DMS79 treated with DMSO at 0.1 percent for 48 hours (cell line): ENCODE data around the gene STK24.
A peak's percentile ranks its signal among the peaks of the same experiment; 100 is the strongest.

Experiments used
- DNase-seq: peaks from one replicate; lab custom pipeline; 2025; lab: John Stamatoyannopoulos, UW

Gene STK24

DNA sequence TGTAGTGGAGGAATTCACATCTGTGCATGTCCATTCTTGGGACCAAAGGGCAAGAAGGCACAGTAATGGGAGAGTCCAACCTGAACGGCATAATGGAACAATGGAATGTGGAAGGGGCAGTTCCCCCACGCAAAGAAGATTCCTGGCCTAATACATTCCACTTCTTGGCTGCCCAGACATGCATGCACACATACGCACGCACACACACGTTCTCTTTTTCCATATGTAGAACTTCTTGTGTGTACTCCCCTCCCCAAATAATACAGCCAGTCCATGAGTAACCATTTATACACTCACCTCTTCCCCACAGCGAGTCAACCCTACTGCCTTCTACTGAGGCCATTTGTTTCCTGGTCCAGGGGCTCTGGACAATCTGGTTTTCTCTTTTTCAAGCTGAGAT, 6.0 kb upstream of the STK24 start:
- no peak for DNase-seq

DNA sequence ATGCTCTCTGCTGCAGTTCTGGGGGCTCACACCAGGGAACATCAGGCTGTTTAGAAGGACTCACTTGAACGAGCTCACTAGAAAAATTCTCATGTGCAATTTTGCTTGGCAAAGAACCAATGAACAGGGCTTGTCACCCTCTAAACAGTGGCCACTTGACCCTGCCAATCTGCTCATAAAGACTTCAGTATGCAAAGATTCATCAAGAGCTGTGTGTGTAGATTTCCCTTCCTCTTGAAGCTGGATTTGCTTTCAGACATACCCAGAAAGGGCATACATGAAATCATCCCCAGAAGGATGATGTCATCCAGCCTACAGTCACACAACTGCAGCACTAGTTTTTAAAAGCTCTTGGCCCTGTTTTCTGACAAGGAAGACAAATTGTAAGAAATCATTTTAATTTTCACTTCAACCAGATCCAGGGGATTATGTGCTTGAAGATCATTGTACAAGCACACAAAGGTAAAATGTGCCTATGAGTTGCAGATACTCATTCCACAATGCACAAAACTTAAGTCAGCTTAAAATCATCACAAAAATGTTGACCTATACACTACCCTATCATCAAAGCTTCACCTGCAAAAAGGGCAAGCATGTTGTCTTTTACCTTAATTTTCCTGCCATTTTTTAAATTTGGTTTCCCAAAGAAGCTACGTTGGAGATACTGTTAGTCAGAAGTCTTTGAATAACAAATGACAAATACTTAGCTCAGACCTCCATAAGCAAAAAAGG, 5.2 kb upstream of the STK24 start:
- DNase-seq: peak; percentile 99

DNA sequence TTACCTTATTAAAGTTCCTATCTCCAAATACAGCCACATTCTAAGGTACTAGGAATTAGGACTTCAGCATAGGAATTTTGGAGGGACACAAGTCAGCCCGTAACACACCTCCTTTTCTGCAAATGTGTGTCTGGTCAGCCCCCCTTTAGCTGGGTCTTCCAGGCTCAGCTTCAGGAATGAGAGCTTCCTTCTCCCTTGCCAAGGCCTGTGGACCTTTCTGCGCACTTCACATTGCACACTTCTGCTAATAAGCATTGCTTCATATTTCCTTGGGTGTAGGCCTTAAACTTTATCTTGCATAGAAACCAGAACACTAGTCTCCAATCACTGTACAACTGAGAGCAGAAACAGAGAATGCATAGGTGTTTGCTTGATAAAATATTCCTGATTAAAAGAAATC, 4.5 kb upstream of the STK24 start:
- DNase-seq: peak; percentile 60

DNA sequence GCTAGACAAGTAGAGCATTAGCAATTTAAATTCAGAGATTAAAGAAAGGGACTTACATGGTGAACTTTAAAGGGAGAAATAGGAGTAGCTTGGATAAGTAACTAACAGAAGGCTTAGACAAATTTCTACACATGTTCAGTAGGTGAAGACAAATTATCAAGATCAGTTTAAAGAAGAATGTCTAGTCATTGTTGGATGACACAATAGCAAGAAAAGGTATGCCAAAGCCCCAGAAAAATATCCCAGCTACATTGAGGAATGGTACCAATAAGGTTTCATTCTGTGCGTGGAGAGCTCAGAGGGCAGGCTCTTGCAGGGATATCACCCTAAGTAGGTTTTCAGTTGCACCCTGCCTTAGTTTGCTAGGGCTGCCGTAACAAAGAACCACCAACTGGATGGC, 3.5 kb upstream of the STK24 start:
- no peak for DNase-seq

DNA sequence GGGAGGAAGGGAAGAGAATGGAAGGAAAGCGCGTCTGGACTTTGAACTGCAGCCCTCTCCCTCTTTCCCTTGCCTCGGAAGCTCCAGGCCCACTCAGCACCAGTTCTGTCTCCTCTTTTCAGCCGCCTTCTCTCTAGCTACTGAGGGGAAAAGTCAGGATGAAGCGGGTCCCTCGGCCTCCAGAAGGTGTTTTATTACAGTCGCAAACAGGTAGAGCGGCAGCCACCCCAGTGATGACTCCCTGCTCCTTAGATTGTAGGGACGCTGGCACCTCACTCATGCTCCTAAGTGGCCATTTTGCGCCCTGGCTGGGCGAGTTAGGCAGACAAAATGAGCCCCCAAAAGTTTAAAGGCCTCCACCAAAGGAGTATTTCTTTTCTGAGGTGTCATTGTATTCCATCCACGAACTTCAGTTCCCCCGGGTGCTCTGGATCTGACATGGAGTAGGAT, 954 bp upstream of the STK24 start:
- peak; percentile 71 for DNase-seq

DNA sequence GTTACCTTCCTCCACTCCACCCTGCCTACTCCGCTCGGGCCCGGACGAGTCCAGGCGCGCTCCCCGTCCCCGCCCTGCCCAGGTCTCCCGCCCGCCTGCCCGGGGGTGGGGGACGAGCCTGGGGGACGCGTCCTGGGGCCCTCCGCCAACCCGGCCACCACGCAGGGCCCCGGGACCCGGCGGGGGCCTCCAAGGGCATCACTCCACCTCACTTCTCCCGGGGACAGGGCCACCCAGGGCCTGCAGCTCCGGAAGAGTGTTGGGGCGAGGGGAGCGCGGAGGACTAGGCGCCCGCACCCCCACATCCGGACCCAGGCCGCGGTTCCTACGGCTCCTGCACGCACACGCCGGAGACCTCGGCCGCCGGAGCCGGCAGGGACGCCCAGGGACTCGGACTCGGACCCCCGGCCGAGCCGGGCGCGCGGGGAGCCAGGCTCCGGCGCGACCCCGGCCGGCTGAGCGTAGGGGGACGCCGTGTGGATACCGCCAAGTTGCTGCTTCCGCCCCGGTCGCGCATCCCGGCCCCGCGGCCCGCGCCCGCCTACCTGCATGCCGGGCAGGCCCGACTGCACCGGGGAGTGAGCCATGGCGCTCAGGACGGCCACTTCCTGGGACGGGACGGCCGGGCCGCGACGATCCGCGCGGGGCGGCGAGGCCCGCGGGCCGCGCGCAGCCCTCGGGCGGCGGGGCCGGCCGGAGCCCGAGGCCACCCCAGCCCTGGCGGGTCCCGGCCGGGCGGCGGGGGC, 534 bp downstream of the STK24 start:
- DNase-seq: peak; percentile 65

DNA sequence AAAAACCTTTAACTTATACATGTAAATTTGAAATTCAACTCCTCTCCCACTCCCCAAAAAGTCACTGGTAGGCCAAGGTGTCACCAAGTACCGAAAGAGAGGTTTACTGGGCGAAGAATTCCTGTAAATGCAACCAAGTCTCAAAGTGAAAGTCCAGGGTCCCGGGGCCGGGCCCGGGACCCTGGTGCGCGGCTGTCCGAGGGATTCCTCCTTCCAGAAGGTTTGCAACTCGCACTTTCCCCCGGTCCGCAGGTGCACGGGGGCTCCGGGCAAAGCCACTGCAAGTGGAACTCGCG, 1.1 kb downstream of the STK24 start:
- DNase-seq: no peak

DNA sequence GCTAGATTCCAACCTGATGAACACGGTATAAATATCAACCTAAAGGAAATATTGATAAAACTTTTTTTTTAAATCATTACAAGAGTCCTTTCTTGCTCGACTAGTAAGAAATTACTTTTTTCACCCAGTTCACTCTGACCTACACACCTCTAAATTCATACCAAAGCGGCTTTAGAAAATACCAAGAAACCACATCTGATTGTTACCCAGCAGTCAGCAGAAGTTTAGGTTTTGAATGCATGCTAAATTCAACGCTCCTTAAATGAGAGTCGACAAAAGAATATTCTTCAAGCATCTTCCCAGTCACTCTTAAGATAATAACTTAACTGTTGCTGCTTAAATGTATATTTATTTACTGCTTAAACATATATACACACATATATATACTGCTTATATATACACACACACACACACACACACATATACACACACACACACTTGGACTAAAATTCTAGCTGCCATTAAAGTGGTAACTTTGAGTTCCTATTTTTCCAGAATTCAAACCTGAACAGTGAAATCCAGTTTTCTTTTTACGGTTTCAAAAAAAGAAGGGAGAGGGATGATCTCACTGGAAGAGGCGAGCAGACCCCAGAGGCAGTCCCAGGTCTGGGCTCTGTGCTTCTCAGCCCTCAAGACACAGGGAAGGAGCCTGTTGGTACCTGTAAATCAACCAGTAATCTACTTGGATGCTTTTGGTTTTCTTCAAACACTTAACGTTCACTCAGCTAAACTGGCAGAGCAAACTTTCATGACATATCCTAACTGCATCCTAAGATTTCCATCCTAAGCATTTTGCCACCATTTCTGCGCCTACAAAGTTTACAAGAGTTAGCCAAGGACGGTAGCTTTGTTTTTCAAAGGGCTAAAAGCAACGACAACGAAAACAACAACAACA, 1.7 kb downstream of the STK24 start:
- peak; percentile 85 for DNase-seq

DNA sequence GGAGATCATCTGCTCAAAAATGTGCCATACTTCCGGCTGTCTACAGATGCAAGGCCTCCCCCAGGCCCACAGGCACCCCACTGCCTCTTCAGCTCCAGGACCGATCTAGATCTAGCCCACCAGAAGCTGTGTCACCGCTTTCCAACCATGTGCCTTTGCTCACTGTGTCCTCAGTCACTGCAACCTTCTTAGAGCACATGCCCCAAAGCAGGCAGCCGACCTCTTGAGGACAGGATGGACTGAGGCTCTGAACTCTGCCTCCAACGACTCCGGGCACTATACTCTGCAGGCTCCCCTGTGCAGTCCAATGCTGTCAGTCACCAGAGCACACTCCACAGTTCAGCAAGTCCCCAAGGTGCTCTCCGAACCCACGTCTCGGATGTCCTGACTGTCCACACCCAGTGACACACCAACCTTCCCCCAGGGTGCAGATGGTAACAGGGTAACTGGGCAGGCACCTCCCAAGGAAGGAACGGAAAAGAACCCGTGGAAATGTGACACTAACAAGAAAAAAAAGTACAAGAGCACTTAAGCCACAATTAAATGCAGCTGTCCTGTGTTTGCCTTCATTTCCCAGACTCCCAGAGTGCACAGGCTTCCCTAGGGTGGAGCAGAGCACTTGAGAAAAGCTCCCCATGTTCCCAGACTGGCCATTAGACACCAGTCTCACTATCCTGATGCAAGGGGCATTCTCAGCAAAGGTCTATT, 4.8 kb downstream of the STK24 start:
- DNase-seq: peak; percentile 99

DNA sequence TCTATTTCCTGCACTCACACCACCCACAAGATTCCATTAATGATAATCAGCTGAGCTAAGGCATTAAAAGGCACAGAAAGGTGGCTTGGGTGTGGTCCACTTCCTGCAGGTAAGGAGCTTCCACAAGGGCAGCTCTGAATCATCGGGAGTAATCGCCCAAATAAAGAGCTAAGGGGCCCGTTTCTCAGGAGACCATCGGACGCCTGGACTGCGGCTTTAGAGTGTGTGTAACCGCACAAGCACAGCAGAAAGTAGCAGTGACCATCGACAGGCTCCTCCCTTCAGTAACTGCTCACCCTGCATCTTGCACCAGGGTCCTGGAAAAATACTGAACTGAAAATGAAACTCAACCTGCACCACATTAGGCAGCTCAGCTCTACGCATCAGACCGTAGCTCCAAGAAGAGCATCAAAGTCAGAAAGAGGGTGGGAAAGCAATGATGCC, 6.0 kb downstream of the STK24 start:
- DNase-seq: peak; percentile 94

DNA sequence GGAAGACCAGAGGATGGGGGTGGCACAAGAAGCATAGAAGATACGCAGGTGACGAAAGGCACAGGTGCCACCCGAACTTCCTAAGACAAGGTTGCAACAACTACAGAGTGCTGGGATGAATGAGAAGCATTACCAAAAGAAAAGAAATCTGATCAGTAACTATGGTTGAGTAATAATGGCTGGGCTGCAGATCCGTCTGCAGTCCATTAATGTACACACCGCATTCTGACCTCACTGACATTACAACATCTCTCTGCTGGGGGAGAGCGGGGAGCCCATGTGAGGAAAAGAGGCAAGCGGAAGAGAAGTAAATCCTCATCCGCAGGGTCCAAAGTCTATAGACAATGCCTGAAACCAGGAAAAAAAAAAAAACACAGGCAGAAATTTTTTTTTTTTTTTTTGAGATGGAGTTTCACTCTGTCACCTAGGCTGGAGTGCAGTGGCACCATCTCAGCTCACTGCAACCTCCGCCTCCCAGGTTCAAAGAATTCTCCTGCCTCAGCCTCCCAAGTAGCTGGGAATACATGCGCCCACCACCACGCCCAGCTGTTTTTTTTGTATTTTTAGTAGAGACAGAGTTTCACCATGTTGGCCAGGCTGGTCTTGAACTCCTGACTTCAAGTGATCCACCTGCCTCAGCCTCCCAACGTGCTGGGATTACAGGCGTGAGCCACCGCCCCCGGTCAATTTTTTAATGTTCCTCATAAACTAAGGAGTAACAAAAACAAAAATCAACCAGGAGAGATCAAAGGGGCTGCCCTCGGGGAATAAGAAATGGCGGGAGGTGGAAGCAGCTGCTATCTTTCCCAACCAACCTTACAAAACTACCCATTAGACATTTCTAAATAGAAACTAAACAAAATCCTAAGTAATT, 7.2 kb downstream of the STK24 start:
- peak; percentile 84 for DNase-seq

DNA sequence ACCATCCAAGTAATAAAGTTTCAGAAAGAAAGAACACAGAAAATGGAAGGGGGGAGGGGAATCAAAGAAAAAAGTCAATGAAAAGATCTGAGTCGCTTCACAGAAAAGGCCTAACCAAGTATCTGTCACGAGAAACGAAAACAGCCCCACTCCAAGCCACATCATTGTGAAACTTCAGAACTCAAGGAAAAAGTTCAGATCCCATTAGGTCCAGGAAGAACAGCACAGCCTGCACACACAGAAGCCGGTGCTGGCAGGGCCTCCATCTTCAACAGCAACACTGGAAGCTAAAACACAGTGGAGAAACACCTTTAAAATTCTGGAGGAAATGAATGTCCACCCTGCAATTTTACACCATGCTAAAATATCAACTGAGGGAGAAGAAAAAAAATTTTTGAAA, 8.0 kb downstream of the STK24 start:
- DNase-seq: no peak

DNA sequence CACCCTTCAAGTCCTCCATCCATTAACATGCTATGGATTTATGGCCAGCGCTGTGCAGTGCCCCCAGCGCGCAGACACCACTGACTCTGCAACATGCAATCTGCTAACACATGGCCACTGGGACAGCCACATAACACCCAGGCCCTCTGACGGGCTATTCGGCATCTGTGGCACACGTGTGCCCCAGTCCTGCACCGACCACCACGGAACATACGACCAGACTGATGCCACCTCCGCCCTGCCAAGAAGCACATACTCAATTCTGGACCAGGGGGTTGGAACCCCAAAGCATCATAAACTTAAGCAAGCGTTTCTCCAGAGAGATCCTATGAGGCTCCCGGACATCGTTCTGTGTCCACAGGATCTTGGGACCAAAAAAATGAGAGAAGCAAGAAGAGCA, 9.8 kb downstream of the STK24 start:
- no peak for DNase-seq

DNA sequence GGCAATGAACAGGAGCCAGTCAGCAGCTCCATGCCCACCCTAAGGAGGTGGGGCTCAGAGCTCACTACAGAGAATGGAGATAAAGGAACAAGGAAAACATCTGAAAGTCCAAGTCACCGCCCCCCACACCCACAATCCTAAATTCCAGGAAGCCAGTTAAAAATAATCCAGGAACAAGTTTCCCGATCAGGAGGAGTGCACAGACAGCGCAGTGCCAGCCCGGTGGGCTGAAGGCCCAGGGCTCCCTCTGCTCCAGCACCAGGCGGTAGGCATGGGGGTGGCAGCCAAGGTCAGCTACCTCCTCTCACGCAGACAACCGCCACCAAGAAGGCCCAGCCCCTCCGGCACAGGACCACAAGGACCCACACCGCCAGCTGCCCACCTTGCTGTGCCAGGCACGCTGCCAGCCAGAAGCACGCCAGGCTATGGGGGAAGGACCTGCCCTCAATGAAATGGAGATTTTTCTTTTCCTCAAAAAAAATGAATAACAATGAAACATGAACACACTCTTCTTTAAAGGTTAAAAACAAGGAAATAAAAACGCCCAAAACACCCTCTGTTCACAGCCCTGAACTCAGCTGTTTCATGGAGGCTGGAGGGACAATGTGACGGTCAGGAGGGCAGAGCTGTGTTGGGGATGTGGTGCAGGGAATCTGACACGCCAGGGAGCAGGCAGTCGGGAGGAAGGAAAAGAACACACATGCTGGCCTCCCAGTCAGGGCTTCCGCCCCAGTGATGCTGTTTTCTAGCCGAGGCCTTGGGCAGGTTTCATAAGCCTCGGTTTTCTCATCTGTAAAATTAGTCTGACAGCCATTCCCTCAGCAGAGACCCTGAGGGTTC, 11.0 kb downstream of the STK24 start:
- DNase-seq: no peak

DNA sequence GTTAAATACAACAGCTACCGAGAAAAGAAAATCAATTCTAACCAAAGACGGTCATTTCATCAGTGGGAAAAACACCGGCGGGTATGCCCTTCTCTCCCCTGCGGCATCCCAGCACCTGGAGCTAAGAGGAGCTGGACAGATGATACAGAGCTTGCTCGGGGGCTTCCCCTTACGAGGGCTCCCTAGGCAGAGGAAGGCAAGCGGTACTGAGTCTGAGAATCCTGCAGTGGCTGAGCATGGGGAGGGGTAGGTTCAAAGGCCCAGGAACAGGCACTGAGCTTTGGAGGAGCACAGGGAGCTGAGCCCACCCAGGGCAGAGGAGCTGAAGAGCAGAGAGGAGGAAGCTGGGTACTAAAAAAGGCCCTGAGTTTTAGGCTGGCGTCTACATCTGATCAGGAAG, 12.7 kb downstream of the STK24 start:
- no peak for DNase-seq

DNA sequence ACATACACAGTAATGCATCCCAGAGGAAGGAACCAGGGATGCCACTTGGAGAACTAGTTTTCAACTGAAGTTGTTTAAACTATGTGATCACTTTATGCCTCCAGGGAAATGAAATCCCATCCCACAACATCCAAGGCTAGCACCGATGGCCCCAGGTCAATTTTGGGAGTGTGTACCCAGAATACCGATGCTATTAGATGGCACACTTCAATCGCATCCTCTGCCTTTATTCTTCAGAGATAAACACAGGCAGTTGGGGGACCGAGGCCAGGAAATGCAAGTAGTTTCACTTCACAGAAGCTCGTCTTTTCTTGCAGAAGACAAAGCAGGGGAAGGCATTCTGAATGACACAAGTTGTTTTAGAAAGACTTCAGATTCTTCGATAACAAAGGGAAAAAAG, 13.8 kb downstream of the STK24 start:
- no peak for DNase-seq

DNA sequence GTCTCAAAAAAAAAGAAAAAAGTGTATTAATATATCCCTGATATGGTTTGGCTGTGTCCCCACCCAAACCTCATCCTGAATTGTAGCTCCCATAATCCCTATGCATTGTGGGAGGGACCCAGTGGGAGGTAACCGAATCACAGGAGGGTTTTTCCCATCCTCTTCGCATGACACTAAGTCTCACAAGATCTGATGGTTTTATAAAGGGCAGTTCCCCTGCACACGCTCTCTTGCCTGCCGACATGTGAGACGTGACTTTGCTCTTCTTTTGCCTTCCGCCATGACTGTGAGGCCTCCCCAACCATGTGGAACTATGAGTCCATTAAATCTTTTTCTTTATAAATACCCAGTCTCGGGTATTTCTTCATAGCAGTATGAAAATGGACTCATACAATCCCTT, 17.7 kb downstream of the STK24 start:
- no peak for DNase-seq

DNA sequence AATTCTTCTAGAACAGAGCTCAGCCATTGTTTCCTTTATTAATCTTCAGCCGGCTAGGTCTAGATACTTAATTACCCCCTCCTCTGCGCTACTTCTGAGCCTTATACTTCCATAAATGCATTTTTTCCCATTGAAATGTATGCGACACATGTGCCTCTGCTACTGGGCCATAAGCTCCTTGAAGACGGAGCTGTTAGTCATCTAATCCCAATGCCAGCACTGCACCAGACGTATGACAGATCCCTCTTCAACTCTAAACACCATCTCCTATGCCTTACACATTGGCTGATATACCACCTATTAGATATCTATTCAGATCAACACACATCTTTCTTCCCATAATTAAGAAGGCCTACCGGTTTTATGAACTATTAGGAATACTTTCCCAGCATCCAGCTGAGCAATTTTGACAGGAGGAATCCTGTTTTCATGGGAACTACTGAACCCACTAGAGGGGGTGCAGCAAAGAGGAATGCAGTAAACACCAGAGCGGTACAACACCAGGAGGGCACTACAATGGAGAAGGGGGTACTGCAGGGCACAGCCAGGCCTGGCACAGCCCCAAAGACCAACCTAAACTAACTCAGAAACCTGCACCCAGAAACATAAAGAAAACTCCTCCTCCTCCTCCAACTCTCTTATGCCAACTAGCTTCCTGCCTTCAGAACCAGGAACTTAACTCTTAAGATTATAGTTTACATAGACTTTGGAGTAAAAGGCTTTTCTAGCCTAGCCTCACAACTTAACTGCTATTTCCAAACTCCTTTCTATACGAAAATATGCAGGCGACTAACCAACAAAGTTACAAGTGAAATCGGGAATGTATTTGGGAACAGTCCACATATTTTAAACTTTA, 18.7 kb downstream of the STK24 start:
- no peak for DNase-seq

DNA sequence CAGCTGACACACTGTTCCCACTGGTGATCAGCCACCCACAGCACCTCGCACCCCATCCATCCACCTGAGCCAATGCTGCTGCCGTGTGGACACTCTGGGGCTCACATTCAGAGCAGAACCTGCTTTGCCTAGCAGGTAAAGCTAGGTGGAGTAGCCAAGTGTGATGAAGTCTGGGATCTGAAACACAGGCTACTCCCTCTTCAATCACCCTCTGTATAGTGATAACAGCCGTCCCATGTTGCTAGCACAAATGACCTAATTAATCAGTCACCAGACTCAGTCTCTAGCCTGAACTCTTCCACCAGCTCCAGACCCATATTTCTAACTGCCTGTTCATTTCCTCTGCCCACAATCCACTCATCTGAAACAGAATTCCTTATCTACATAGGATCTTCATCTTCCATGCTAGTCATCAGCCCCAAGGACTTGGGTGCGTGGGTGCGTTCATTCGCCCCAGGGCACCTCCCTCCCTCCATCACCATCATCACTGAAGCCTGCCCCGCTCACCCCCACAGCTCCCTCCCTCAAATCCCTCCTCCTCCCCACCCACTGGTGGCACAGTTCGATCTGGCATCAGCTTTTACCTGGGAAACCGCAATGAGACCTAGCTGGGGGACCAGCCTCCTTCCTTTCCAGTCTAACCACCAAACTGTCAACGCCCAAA, 19.8 kb downstream of the STK24 start:
- DNase-seq: no peak
